Measurements from ENCODE around the gene FAP. TPM values are rescaled to one million over a fixed set of nuclear protein-coding genes. Genes with fewer than 3 reads are reported as not detected.

The FAP gene
- total and polyA plus RNA-seq, 9 of the 15 experiments (the other 6 are each of a cell fraction or from before 2014, with no cell fraction given) = not detected

GRCh38 chr2:162212366-162212765 is 30.9 kb downstream of the FAP start:
- Histone ChIP-seq H3K4me1 (replicated peaks in 1 of 2; ENCODE audit: control insufficient read depth in 2 of 2, insufficient read depth in 2 of 2, low read length in 2 of 2) (no peaks in the 10 kb centered on the region), H4K20me1 (replicated peaks; ENCODE audit: control insufficient read depth, insufficient read depth, low read length) (no peaks in the 10 kb centered on the region), H3K9ac (ENCODE audit: insufficient read depth in 1 of 2, low read depth in 2 of 2, low read length in 2 of 2) (no peak overlapping the region), H3K4me3 (no peak overlapping the region), H3K27me3 (ENCODE audit: control insufficient read depth in 2 of 2, insufficient read depth in 2 of 2, low read length in 2 of 2) (no peaks in the 10 kb centered on the region), H3K36me3 (ENCODE audit: control insufficient read depth, insufficient read depth, low read length) (no peaks in the 10 kb centered on the region), H3K79me2 (ENCODE audit: control insufficient read depth, insufficient read depth, low read length) (no peaks in the 10 kb centered on the region), H3K4me2 (ENCODE audit: insufficient read depth, low read length) (no peak overlapping the region), H3K9me3 (replicated peaks; ENCODE audit: control insufficient read depth, insufficient read depth, low read depth, low read length) (no peaks in the 10 kb centered on the region), H3K27ac (ENCODE audit: extremely low read depth, low read depth, low read length) (no peak overlapping the region), H2AFZ (ENCODE audit: low read depth, low read length) (no peak overlapping the region), H3K9me1 (ENCODE audit: control insufficient read depth, insufficient read depth, low read length) (no peaks in the 10 kb centered on the region)
- ATAC-seq (no peak), DNase-seq (ENCODE audit: extremely low read depth in 1 of 4, low spot score in 3 of 4) (no peak), FAIRE-seq (no peak)
- POLR2A ChIA-PET = no interaction called here
- in situ Hi-C loops (cut with MboI) (no loop called here), intact Hi-C loops (cut with micrococcal nuclease) (no loop called here)
- CTCF ChIA-PET (ENCODE audit: low intra/inter-chr PET ratio) = no interaction called here
- BruUV-seq (replicated peaks) = no TSS peak
- TF ChIP-seq SLC30A9 (CRISPR knock-in tag; IDR thresholded peaks at IDR 0.05) = no peak
- no peak for TF ChIP-seq CBX8 (IDR thresholded peaks at IDR 0.05; ENCODE audit: borderline replicate concordance, extremely low read depth, low read depth, low read length, poor library complexity, severe bottlenecking)
- no peak for TF ChIP-seq CUX1 (CRISPR knock-in tag; IDR thresholded peaks at IDR 0.05)
- no peak for TF ChIP-seq HNRNPL (IDR thresholded peaks at IDR 0.05; ENCODE audit: low read depth, low read length)
- TF ChIP-seq MLLT1 (IDR thresholded peaks at IDR 0.05) = no peak
- TF ChIP-seq MEF2A (IDR thresholded peaks at IDR 0.05; ENCODE audit: control insufficient read depth, low read depth, low read length) = no peak
- no peak for TF ChIP-seq ZC3H11A (IDR thresholded peaks at IDR 0.05; ENCODE audit: low read depth, low read length)
- TF ChIP-seq MYC (IDR thresholded peaks at IDR 0.05; ENCODE audit: low read depth, low read length) = no peak
- TF ChIP-seq MYC (CRISPR knock-in tag; IDR thresholded peaks at IDR 0.05; ENCODE audit: borderline replicate concordance, low read depth) = no peak
- TF ChIP-seq CREM (IDR thresholded peaks at IDR 0.05; ENCODE audit: low read depth) = no peak
- TF ChIP-seq SNAPC5 (CRISPR knock-in tag; IDR thresholded peaks at IDR 0.05) = no peak
- WGBS (ENCODE audit: insufficient coverage, low coverage, missing lambda C conversion rate) = 0% methylated on average over 2 of the region's 2 CpGs

All from K562 (cell line).